HepG2 (cell line): ENCODE results near the gene CEP89. TPM values are rescaled to one million over a fixed set of nuclear protein-coding genes. Genes with fewer than 3 reads are reported as not detected.

Experiments
- ATAC-seq: fragments of 200-7000 bp; cut with Tn5 transposase; 3 replicates; pipeline ENCODE4 v1.9.1; 2020; ENCODE audit warnings: mild to moderate bottlenecking, moderate library complexity
- BruUV-seq: library from RNA; stranded (reverse); fragments of 400-500 nt; replicated peaks from 2 replicates; lab custom pipeline; 2021; lab: Mats Ljungman, UMichigan
- CTCF ChIA-PET: fragments of 300-600 bp; formaldehyde crosslinking; extraction: SDS; loops from one replicate; lab custom pipeline; 2021; ENCODE audit warnings: low total read pairs, inconsistent platforms, low intra/inter-chr PET ratio; lab: Yijun Ruan, JAX
- POLR2A ChIA-PET: fragments of 350-600 bp; sonication (Branson Sonifier 250); formaldehyde crosslinking; loops from one replicate; lab custom pipeline; 2020; ENCODE audit warnings: antibody characterized with exemption, inconsistent platforms; lab: Yijun Ruan, JAX
- DNase-seq: peaks from one replicate; pipeline ENCODE4 v3.0.0-alpha.2; 2015; ENCODE audit warnings: low spot score
- FAIRE-seq: peaks from 3 replicates; lab custom pipeline; 2011; peaks lifted over from hg19 to GRCh38; lab: Jason Lieb, UNC
- H2AFZ ChIP-seq: one replicate; pipeline ENCODE4 v1.6.1; 2011; ENCODE audit warnings: low read length, inconsistent platforms
- H3K27ac ChIP-seq: fragments of 300-600 bp; 3 replicates; pipeline ENCODE4 v1.8.0; 2011; ENCODE audit warnings: mixed run types, mild to moderate bottlenecking, mixed read lengths, low read length, inconsistent platforms; ENCODE audit not compliant: insufficient read depth; ENCODE audit errors: extremely low read length
- H3K27me3 ChIP-seq, 2 experiments: fragments of 200-600 bp in 1 of 2; 2 replicates in 1 of 2; 3 replicates in 1 of 2; pipeline versions ENCODE4 v1.6.0 to v1.8.0; 2011; ENCODE audit warnings: low read length in 2 of 2, mild to moderate bottlenecking in 2 of 2, moderate library complexity in 2 of 2, inconsistent platforms in 1 of 2; ENCODE audit not compliant: insufficient read depth in 2 of 2, control insufficient read depth in 1 of 2
- H3K36me3 ChIP-seq, 2 experiments: fragments of 200-600 bp in 1 of 2; replicated peaks in 1 of 2; 2 replicates in 1 of 2; 3 replicates in 1 of 2; pipeline versions ENCODE4 v1.5.1 to v1.8.0; 2011; ENCODE audit warnings: low read length in 2 of 2, inconsistent platforms in 1 of 2; ENCODE audit not compliant: insufficient read depth in 2 of 2, control insufficient read depth in 1 of 2
- H3K4me1 ChIP-seq: 2 replicates; pipeline ENCODE4 v1.5.1; 2012; ENCODE audit warnings: low read length, inconsistent platforms; ENCODE audit not compliant: insufficient read depth
- H3K4me2 ChIP-seq: 2 replicates; pipeline ENCODE4 v1.6.0; 2011; ENCODE audit warnings: low read depth, low read length, inconsistent platforms
- H3K4me3 ChIP-seq, 3 experiments: fragments of 200-600 bp in 1 of 3; sonication (generic), shearing (Covaris generic) in 1 of 3; replicated peaks in 1 of 3; 2 replicates each; pipeline ENCODE4 v1.5.1; 2011 to 2016; ENCODE audit warnings: low read length in 3 of 3, inconsistent platforms in 2 of 3, low read depth in 2 of 3, mild to moderate bottlenecking in 2 of 3, control low read depth in 1 of 3, mixed read lengths in 1 of 3; ENCODE audit not compliant: insufficient read depth in 1 of 3
- H3K79me2 ChIP-seq: one replicate; pipeline ENCODE4 v1.6.1; 2011; ENCODE audit warnings: low read length, inconsistent platforms; ENCODE audit not compliant: insufficient read depth
- H3K9ac ChIP-seq: 2 replicates; pipeline ENCODE4 v1.6.0; 2011; ENCODE audit warnings: mild to moderate bottlenecking, low read depth, low read length, inconsistent platforms; ENCODE audit not compliant: insufficient read depth
- H3K9me3 ChIP-seq: 2 replicates; pipeline ENCODE4 v1.5.1; 2012; ENCODE audit warnings: mild to moderate bottlenecking, low read length
- H4K20me1 ChIP-seq: 2 replicates; pipeline ENCODE4 v1.6.0; 2011; ENCODE audit warnings: inconsistent platforms, mild to moderate bottlenecking, low read length, moderate library complexity; ENCODE audit not compliant: insufficient read depth
- ASH2L ChIP-seq: fragments of 300-600, 200-600 bp; sonication (generic); IDR thresholded peaks from 2 replicates; pipeline ENCODE4 v1.7.0; 2017; ENCODE audit warnings: low read depth, mild to moderate bottlenecking, moderate library complexity, mixed read lengths, low read length; ENCODE audit not compliant: insufficient read length
- CTCF ChIP-seq: sonication (generic); formaldehyde crosslinking; IDR thresholded peaks from 2 replicates; pipeline ENCODE4 v1.5.0; 2020; ENCODE audit warnings: mild to moderate bottlenecking, missing genetic modification reagents, moderate library complexity
- DNMT1 ChIP-seq: sonication (generic); formaldehyde crosslinking; IDR thresholded peaks from 2 replicates; pipeline ENCODE4 v1.5.1; 2020; ENCODE audit warnings: mild to moderate bottlenecking, missing genetic modification reagents
- ISX ChIP-seq: sonication (generic); formaldehyde crosslinking; conservative IDR thresholded peaks from 2 replicates; pipeline ENCODE4 v1.5.0; 2020; ENCODE audit warnings: missing genetic modification reagents
- KLF11 ChIP-seq: IDR thresholded peaks from 2 replicates; pipeline ENCODE4 v1.6.1; 2016; ENCODE audit warnings: missing compliant biosample characterization
- MLX ChIP-seq: IDR thresholded peaks from 2 replicates; pipeline ENCODE4 v1.6.1; 2016
- NR2F1 ChIP-seq, 2 experiments: fragments of 450-650 bp in 1 of 2; formaldehyde crosslinking in 1 of 2; IDR thresholded peaks; 2 replicates each; pipeline versions ENCODE4 v1.5.0 to v1.6.1; 2016 to 2020; ENCODE audit warnings: mild to moderate bottlenecking in 1 of 2, missing compliant biosample characterization in 1 of 2, missing genetic modification reagents in 1 of 2, moderate library complexity in 1 of 2
- SCMH1 ChIP-seq: sonication (generic); formaldehyde crosslinking; IDR thresholded peaks from 2 replicates; pipeline ENCODE4 v1.9.0; 2021; ENCODE audit warnings: missing genetic modification reagents, mild to moderate bottlenecking, borderline replicate concordance
- SIN3B ChIP-seq: fragments of 150-350 bp; IDR thresholded peaks from 2 replicates; pipeline ENCODE4 v1.6.1; 2014; ENCODE audit warnings: low read length
- SOX13 ChIP-seq, 3 experiments: fragments of 450-650 bp in 1 of 3; sonication (generic) in 1 of 3; formaldehyde crosslinking in 1 of 3; IDR thresholded peaks in 2 of 3; conservative IDR thresholded peaks in 1 of 3; 2 replicates each; pipeline versions ENCODE4 v1.5.0 to v1.6.1; 2016 to 2020; ENCODE audit warnings: antibody characterized with exemption in 1 of 3, mild to moderate bottlenecking in 1 of 3, missing compliant biosample characterization in 1 of 3, missing genetic modification reagents in 1 of 3, moderate library complexity in 1 of 3
- THAP8 ChIP-seq: sonication (generic); formaldehyde crosslinking; IDR thresholded peaks from 2 replicates; pipeline ENCODE4 v1.5.1; 2020; ENCODE audit warnings: missing genetic modification reagents, mild to moderate bottlenecking, borderline replicate concordance
- YEATS4 ChIP-seq: sonication (generic); formaldehyde crosslinking; IDR thresholded peaks from 2 replicates; pipeline ENCODE4 v1.4.0; 2020; ENCODE audit warnings: missing genetic modification reagents, borderline replicate concordance
- ZBTB21 ChIP-seq: sonication (generic); formaldehyde crosslinking; IDR thresholded peaks from 2 replicates; pipeline ENCODE4 v1.4.0; 2020; ENCODE audit warnings: missing genetic modification reagents
- ZEB1 ChIP-seq: IDR thresholded peaks from 2 replicates; pipeline ENCODE4 v1.6.1; 2012; ENCODE audit warnings: mild to moderate bottlenecking, low read depth, inconsistent platforms; ENCODE audit not compliant: insufficient replicate concordance
- ZNF317 ChIP-seq: sonication (generic); formaldehyde crosslinking; IDR thresholded peaks from 2 replicates; pipeline ENCODE4 v1.5.0; 2020; ENCODE audit warnings: mild to moderate bottlenecking, missing genetic modification reagents
- ZNF354B ChIP-seq: sonication (generic); formaldehyde crosslinking; IDR thresholded peaks from 2 replicates; pipeline ENCODE4 v1.8.0; 2022; ENCODE audit warnings: mild to moderate bottlenecking, missing genetic modification reagents
- ZNF839 ChIP-seq: sonication (generic); formaldehyde crosslinking; IDR thresholded peaks from 2 replicates; pipeline ENCODE4 v1.4.0; 2020; ENCODE audit warnings: missing genetic modification reagents, mild to moderate bottlenecking, borderline replicate concordance
- WGBS: methylation state at CpG from one replicate; pipeline ENCODE4 v1.1.6; 2017; ENCODE audit warnings: low lambda C conversion rate; 5-methylcytosine and 5-hydroxymethylcytosine counted together
- in situ Hi-C: cut with HindIII; loops from 2 replicates; pipeline ENCODE4 v1.10.0; 2017; ENCODE audit warnings: low pct_unique_long_range_greater_than_20kb; ENCODE audit not compliant: extremely low pct_ligation_motif_present
- intact Hi-C: fragments of 100-400 bp; cut with micrococcal nuclease; formaldehyde crosslinking; loops from one replicate; pipeline ENCODE4 v1.10.0; 2022; ENCODE audit not compliant: unreplicated experiment
- polyA plus RNA-seq, 8 experiments: library from polyadenylated mRNA; depleted of rRNA in 3 of 8; stranded (reverse) in 7 of 8; unstranded in 1 of 8; fragments of >200 nt; fragmentation: Illumina TruSeq in 4 of 8; extraction: Trizol in 4 of 8; gene quantifications; 2 replicates each; pipeline versions ENCODE4 v1.2.1 to v1.2.3, GENCODE V29; 2011 to 2016; ENCODE audit warnings: low read depth in 4 of 8, missing spikeins in 1 of 8, mixed read lengths in 1 of 8; ENCODE audit not compliant: insufficient read depth in 1 of 8
- total RNA-seq, 5 experiments: library from RNA; depleted of rRNA; stranded (reverse); fragments of >200 nt; fragmentation: Illumina TruSeq; extraction: Trizol; gene quantifications; 2 replicates each; pipeline ENCODE4 v1.2.3, GENCODE V29; 2016; ENCODE audit warnings: low read depth in 1 of 5

The CEP89 gene
- total and polyA plus RNA-seq, 2 of the 13 experiments (the other 11 are each of a cell fraction or from before 2014, with no cell fraction given) = 7.2 to 10.9 TPM

- H3K9me3 ChIP-seq = no peaks in the 10 kb centered on the region
- peaks cover 3 to 10% of the 10 kb centered on the region in 2 experiments; a peak in 4 of 5 replicates for H3K36me3 ChIP-seq
- H4K20me1 ChIP-seq = no peaks in the 10 kb centered on the region
- no peak for ATAC-seq
- intact Hi-C loops = no loop called here
- CTCF ChIA-PET = no interaction called here
- POLR2A ChIA-PET = no interaction called here
- BruUV-seq = no TSS peak
- no peak for DNase-seq
- H3K4me2 ChIP-seq = no peak overlapping the region
- 97% methylated on average over 14 of the region's 14 CpGs for WGBS
- H3K4me1 ChIP-seq = no peaks in the 10 kb centered on the region
- FAIRE-seq = no peak
- TF ChIP-seq ZBTB21 (CRISPR knock-in tag) (no peak), ASH2L (no peak), CTCF (CRISPR knock-in tag) (no peak), THAP8 (CRISPR knock-in tag) (no peak)
- H3K9ac ChIP-seq = no peak overlapping the region
- no peaks in the 10 kb centered on the region for H3K27me3 ChIP-seq
- H3K4me3 ChIP-seq = no peak overlapping the region
- H3K79me2 ChIP-seq = no peaks in the 10 kb centered on the region
- no peak overlapping the region for H3K27ac ChIP-seq
- no peak overlapping the region for H2AFZ ChIP-seq
- in situ Hi-C loops = no loop called here
Measured at GRCh38 chr19:32862741-32863140, 109.0 kb downstream of the CEP89 start.

GRCh38 chr19:32862173-32862572 lies 109.6 kb downstream of the CEP89 start:
- no peak for FAIRE-seq
- Histone ChIP-seq H4K20me1 (no peaks in the 10 kb centered on the region), H3K79me2 (no peaks in the 10 kb centered on the region), H3K9me3 (no peaks in the 10 kb centered on the region), H3K4me1 (no peaks in the 10 kb centered on the region), H3K4me3 (no peak overlapping the region), H3K36me3 (peaks cover 3 to 10% of the 10 kb centered on the region in 2 experiments), H3K27ac (no peak overlapping the region), H3K4me2 (no peak overlapping the region), H2AFZ (no peak overlapping the region), H3K9ac (no peak overlapping the region), H3K27me3 (no peaks in the 10 kb centered on the region)
- CTCF ChIA-PET = no interaction called here
- ATAC-seq = no peak
- 98% methylated on average over 15 of the region's 19 CpGs for WGBS
- DNase-seq = no peak
- BruUV-seq = no TSS peak
- intact Hi-C loops (no loop called here), in situ Hi-C loops (no loop called here)
- POLR2A ChIA-PET = no interaction called here
- no peak for TF ChIP-seq KLF11
- TF ChIP-seq SOX13 (IDR thresholded peaks at IDR 0.05) = no peak
- TF ChIP-seq SOX13 (CRISPR knock-in tag; conservative IDR thresholded peaks at IDR 0.05 in 1 of 2, IDR thresholded peaks at IDR 0.05 in 1 of 2) = no peak
- no peak for TF ChIP-seq NR2F1 (CRISPR knock-in tag; IDR thresholded peaks at IDR 0.05)
- no peak for TF ChIP-seq YEATS4 (CRISPR knock-in tag)
- TF ChIP-seq DNMT1 (CRISPR knock-in tag) = no peak
- no peak for TF ChIP-seq SIN3B
- TF ChIP-seq ZNF839 (CRISPR knock-in tag) = no peak
- no peak for TF ChIP-seq MLX (CRISPR knock-in tag)
- TF ChIP-seq ZNF354B = no peak
- TF ChIP-seq ZEB1 = no peak
- TF ChIP-seq SCMH1 (CRISPR knock-in tag) = no peak
- no peak for TF ChIP-seq ISX (CRISPR knock-in tag)
- TF ChIP-seq ZNF317 (CRISPR knock-in tag) = no peak
